ENCODE results near the gene ID3. TPM values are rescaled to one million over a fixed set of nuclear protein-coding genes. Genes with fewer than 3 reads are reported as not detected.
A peak's percentile ranks its signal among the peaks of the same experiment; 100 is the strongest.

ID3 gene
- total RNA-seq, 2 donors from 2014 or later, result 8.6 to 10.7 TPM

DNA sequence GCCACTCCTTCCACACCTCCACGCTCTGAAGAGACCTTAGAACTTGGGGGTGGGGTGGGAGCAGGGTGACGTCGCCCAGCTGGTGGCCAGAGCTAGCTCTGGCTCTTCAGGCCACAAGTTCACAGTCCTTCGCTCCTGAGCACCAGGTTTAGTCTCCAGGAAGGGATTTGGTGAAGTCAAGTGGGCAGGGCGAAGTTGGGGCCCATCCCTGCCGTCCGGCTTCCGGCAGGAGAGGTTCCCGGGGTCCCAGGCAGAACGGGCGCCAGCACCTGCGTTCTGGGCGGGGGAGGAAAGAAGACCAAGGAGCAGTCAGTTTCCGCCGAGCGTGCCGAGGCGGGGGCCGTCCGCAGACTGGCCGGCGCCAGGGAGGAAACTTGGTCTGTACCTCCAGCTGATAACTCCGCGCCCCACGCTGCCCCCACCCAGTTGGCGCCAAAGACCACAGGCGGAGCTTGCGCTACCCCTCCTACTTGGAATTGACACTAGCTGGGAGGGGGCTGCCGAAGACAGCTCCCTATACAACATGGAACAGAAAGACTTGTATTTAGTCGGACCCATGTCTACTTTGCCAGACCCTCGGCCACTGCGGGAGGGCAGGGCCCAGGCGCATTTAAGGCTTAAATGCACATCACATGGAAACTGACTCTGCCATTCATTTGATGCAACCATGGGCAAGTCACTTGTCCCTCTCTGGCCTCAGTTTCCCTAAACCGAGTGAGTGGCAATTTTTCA lies 995 bp downstream of the ID3 start:
- no peak for ATAC-seq
- DNase-seq, result peak in 2 of 3 donors; percentile 26
- peaks cover 53% of the 10 kb centered on the region for H3K4me1 Mint-ChIP-seq
- H3K27me3 Mint-ChIP-seq, result no peaks in the 10 kb centered on the region
- H3K27ac Mint-ChIP-seq, result peak overlapping the region; percentile 90
- H3K9me3 ChIP-seq (ENCODE audit: control insufficient read depth, low read length, poor library complexity, severe bottlenecking), result no peaks in the 10 kb centered on the region
- H3K36me3 Mint-ChIP-seq (ENCODE audit: low read depth), result no peaks in the 10 kb centered on the region
- peak overlapping the region; percentile 94 for H3K4me3 Mint-ChIP-seq

DNA sequence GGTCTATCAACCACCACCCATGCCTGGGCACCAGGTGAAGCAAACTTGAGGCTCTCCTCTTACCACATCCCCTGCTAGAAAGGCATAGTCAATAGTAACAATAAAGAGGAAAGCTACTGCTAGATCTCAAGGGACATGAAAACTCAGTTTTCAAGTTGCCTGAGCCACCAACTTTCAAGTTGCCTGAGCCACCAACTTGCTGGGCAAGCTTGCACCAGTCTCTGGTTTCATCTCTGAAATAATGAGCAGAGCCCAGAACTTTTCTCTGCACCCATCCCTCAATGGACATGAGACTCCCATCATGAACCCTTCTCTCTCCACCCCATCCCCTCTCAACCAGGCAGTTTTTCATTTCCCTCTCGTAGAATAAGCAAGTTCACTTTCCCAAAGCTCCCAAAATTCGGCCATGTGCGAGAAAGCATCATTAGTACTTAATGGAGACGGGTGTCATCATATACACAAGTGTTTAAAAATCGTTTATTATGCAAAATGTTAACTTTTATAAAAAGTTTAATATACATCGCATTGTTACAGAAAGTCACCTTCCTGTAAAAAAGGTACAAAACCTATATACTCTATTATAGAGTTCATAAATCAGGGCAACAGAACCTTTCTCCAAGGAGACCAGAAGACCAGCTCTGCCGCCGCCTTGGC lies 1.7 kb downstream of the ID3 start:
- peak overlapping the region; percentile 94 for H3K4me3 Mint-ChIP-seq
- H3K27ac Mint-ChIP-seq, result peak overlapping the region; percentile 90

DNA sequence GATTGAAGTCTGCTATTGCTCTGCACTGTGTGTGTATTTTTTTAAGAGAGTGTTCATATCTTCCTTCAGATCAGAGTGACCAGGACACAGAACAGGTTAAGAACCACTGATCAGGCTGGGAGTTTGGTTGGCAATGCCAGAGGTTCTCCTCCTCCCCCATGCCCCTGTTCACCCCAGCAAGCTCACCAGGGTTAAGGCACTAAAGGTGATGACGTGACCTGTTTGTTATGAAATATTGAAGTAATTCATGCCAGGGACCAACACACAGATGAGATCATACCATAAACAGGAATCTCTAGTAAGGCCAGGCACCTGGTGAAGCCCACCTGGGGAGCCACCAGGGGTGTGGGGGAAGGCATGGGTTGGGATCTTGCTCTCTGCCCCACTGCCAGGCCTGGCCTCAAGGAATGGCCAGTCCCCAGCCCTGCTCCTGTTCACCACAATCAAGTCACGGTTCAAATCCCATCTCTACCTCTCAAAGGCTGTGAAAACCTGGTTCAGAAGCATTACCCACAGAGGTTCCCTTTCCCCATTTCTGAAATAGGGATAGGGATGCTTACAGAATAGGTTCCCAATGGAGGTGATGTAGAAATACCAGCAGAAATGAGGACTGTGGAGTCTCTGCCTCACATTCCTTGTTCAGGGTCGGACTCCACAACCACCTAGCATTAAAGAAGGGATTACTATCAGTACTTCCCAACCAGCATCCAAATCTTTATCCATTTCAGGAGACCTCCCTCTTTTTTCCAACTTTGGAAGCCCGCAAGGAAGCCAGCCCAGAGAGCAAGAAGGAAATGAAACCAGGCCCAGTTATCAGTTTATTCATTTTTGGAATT lies 2.4 kb downstream of the ID3 start:
- Mint-ChIP-seq H3K4me3 (peak overlapping the region; percentile 94), H3K36me3 (ENCODE audit: low read depth) (no peaks in the 10 kb centered on the region), H3K4me1 (peaks cover 53% of the 10 kb centered on the region), H3K27ac (peak overlapping the region; percentile 90), H3K27me3 (no peaks in the 10 kb centered on the region)
- no peaks in the 10 kb centered on the region for H3K9me3 ChIP-seq (ENCODE audit: control insufficient read depth, low read length, poor library complexity, severe bottlenecking)
- DNase-seq, result no peak
- ATAC-seq, result no peak

More for the DNA sequence above, 1.7 kb downstream of the ID3 start:
- ATAC-seq, result no peak
- no peaks in the 10 kb centered on the region for H3K36me3 Mint-ChIP-seq (ENCODE audit: low read depth)
- DNase-seq, result no peak
- H3K27me3 Mint-ChIP-seq, result no peaks in the 10 kb centered on the region
- H3K4me1 Mint-ChIP-seq, result peaks cover 53% of the 10 kb centered on the region
- no peaks in the 10 kb centered on the region for H3K9me3 ChIP-seq (ENCODE audit: control insufficient read depth, low read length, poor library complexity, severe bottlenecking)

DNA sequence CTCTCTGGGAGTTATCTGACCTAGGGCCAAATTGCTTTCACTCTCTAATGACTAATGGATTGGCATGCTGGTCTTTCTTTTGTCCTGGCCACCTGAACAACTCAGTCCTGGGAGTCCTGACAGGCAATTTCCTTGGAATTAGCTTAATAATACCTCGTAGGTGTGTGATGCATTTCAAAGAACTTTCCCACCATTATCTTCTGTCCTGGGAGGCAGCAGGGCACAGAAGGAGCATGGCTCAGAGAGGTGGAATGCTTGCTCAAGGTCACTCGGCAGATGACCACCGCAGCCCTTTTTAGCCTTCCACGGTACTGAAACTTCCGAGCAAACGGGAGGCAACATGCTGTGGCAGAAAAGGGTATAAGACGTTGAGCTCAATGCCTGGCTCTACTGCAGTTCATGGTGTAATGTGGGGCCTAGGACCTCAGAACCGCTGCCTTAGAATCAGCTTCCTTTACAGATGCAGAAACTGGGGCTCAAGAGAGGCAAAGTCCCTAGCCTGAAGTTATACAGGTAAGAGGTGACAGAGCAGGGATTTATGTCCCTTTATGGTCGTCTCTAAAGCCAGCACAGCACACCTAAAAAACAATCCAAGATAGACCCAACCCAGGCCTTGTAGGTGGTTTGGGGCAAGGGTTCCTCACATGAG lies 3.2 kb downstream of the ID3 start:
- ATAC-seq, result no peak
- peak overlapping the region; percentile 94 for H3K4me3 Mint-ChIP-seq
- H3K36me3 Mint-ChIP-seq (ENCODE audit: low read depth), result no peaks in the 10 kb centered on the region
- H3K27me3 Mint-ChIP-seq, result no peaks in the 10 kb centered on the region
- DNase-seq, result no peak
- H3K27ac Mint-ChIP-seq, result peak overlapping the region; percentile 90
- no peaks in the 10 kb centered on the region for H3K9me3 ChIP-seq (ENCODE audit: control insufficient read depth, low read length, poor library complexity, severe bottlenecking)
- H3K4me1 Mint-ChIP-seq, result peaks cover 50% of the 10 kb centered on the region

DNA sequence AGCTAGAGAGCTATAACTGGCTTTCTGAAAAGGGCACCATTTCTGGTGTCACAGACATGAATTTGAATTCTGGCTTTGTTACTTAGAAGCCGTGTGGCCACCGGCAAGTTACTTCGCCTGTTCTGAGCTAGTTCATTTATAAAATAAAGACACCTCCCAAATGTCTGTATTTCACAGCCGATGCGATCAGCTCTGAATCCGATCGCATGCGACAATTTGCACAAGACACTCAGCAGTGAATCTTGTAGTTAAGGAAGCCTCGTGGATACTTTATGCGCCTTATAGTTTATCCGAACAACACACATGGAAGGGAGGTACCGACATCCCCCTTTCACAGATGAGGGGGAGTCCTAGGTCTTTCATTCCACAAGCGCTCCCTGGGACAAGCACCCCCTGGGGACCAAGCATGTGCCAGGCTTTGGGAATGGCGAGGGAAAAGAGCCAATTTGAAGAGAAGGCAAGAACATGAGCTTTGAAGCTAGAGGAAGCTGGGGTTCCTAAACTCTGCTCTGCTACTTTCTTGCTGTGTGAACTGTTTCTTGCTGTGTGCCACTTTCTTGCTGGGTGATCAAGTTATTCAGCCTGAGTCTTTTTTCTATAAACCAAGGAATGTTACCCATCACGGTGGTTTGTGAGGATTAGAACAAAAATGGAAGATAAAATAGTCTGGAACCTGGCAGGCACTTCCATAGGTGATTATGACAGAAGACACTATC lies 3.9 kb downstream of the ID3 start:
- peak; percentile 10 for ATAC-seq
- H3K27ac Mint-ChIP-seq, result peak overlapping the region; percentile 90

DNA sequence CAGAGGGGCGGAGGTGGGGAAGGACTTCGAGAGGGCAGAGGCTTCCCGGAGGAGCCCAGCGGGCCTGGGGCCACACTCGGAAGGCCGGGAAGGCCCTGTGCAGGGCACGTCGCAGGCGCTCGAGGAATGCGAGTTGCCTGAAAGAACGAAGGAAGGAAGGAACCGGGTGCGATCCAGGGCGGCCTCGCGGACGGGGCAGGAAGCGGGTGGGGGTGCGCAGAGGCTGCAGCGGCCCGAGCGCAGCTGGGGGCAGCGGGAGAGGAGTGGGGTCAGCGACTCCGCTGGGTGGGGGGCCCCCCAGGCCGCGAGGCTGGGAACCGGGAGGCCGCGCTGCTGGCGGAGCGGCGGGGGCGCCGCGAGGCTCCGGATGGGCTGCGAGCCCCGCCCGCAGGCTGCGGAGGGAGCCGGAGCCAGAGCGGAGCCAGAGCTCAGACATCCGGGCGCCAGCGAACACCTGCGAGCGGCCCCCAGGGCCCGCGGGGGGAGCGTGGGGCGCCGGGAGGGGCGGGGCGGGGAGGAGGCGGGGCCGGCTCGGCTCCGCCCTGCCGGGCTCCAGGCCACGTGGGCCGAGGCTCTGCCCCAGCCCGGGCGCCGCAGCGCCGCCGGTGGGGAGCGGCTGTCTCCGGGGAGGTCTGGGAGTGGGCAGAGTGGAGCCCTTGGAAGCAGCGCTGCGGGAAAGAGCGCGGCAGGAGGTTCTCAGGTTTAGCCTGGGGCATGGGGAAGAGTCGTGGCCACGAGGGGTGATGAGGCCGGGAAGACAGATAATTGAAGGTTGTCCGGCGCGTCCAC lies 4.6 kb downstream of the ID3 start:
- peak; percentile 84 for ATAC-seq
- H3K4me1 Mint-ChIP-seq, result peaks cover 41% of the 10 kb centered on the region
- no peaks in the 10 kb centered on the region for H3K36me3 Mint-ChIP-seq (ENCODE audit: low read depth)
- peak overlapping the region; percentile 94 for H3K4me3 Mint-ChIP-seq
- peak; percentile 75 to 89 (median 86) for DNase-seq
- no peaks in the 10 kb centered on the region for H3K27me3 Mint-ChIP-seq
- no peaks in the 10 kb centered on the region for H3K9me3 ChIP-seq (ENCODE audit: control insufficient read depth, low read length, poor library complexity, severe bottlenecking)
- H3K27ac Mint-ChIP-seq, result peak overlapping the region; percentile 93

More for the DNA sequence above, 3.9 kb downstream of the ID3 start:
- Mint-ChIP-seq H3K36me3 (ENCODE audit: low read depth) (no peaks in the 10 kb centered on the region), H3K4me1 (peaks cover 46% of the 10 kb centered on the region), H3K4me3 (peak overlapping the region; percentile 94), H3K27me3 (no peaks in the 10 kb centered on the region)
- DNase-seq, result no peak
- no peaks in the 10 kb centered on the region for H3K9me3 ChIP-seq (ENCODE audit: control insufficient read depth, low read length, poor library complexity, severe bottlenecking)

DNA sequence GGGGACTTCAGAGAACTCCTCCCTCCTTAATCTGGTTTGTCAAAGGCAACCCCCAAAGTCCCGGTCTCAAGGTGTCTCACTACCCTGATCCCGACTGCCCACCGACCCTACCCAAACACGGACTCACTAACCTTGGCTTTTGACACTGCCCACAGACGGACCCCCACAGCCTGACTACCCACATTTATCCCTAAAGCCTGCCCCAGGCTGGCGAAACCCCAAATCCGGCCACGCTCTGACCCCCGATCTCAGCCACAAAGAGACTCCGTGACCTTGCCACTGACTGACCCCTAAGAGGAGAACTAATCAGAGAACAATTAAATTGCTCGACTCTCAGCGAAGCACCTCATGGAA lies 5.2 kb downstream of the ID3 start:
- H3K36me3 Mint-ChIP-seq (ENCODE audit: low read depth), result no peaks in the 10 kb centered on the region

DNA sequence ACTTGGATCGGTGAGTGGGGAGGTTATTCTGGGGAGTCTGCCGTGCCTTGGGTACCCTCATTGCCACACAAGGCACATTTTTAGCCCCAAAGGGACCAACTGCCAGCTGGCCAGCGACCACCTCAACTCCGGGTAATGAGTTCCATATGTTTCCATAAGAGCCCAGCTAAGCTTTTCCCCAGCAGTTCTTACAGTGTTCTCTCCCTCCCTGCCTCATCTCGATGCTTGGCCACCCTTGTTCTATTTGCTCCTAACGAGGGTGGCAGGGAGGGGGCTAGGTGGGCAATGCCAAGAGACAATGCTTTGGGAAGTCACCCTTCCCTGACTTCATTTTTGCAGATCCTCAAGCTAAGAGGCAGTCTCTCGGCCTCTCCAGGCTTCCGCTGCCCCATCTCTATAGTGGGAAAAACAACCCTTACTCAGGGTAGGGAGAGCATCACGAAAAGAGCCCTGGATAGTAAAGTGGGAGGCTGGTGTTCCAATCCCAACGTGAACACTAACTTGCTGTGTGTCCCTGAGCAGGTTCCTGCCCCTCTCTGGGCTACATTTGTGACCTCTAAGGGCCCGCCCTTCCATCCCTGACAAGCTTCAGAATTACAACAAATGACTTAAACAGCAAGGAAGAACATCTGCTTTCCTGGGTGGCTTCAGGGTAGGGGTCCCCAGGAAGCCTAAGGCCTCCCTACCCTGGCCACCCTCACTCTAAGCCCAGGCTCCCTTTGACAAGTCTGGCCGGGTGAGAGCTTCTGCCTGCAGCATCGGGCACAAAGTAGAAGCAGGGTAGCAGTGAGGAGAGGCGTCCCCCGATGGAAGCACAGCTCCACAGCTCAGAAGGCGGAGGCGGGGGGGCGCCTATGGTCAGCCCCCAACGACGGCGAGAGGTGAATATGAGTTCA lies 5.8 kb downstream of the ID3 start:
- DNase-seq (no peak), ATAC-seq (no peak)
- peak overlapping the region; percentile 93 for H3K27ac Mint-ChIP-seq
- no peaks in the 10 kb centered on the region for H3K27me3 Mint-ChIP-seq
- H3K9me3 ChIP-seq (ENCODE audit: control insufficient read depth, low read length, poor library complexity, severe bottlenecking), result no peaks in the 10 kb centered on the region
- H3K36me3 Mint-ChIP-seq (ENCODE audit: low read depth), result no peaks in the 10 kb centered on the region
- H3K4me1 Mint-ChIP-seq, result peaks cover 35% of the 10 kb centered on the region
- peak overlapping the region; percentile 90 for H3K4me3 Mint-ChIP-seq

More for the DNA sequence above, 5.2 kb downstream of the ID3 start:
- DNase-seq, result no peak
- H3K27me3 Mint-ChIP-seq, result no peaks in the 10 kb centered on the region
- peak overlapping the region; percentile 93 for H3K27ac Mint-ChIP-seq
- peaks cover 39% of the 10 kb centered on the region for H3K4me1 Mint-ChIP-seq
- H3K9me3 ChIP-seq (ENCODE audit: control insufficient read depth, low read length, poor library complexity, severe bottlenecking), result no peaks in the 10 kb centered on the region
- H3K4me3 Mint-ChIP-seq, result peak overlapping the region; percentile 90
- ATAC-seq, result no peak

DNA sequence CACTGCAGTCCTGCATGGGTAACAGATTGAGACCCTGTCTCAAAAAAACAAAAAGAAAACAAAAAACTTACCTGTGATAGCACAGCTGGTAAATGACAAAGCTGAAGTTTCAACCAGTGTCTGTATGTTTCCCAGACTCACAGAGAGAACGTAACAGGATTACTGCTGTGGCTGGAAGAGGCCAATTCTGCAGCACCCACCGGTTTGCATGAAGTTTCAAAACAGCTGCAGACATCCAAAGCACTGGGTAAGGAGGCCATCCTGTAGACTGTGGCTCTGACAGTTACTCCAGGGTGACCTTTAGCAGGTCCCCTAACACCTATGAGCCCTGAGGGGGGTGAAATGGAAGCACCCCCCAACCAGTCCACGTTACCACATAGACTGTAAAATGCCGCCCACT lies 7.5 kb downstream of the ID3 start:
- Mint-ChIP-seq H3K27ac (no peak overlapping the region), H3K36me3 (ENCODE audit: low read depth) (no peaks in the 10 kb centered on the region), H3K4me1 (peaks cover 26% of the 10 kb centered on the region), H3K4me3 (no peak overlapping the region), H3K27me3 (no peaks in the 10 kb centered on the region)
- DNase-seq (no peak), ATAC-seq (no peak)
- no peaks in the 10 kb centered on the region for H3K9me3 ChIP-seq (ENCODE audit: control insufficient read depth, low read length, poor library complexity, severe bottlenecking)

DNA sequence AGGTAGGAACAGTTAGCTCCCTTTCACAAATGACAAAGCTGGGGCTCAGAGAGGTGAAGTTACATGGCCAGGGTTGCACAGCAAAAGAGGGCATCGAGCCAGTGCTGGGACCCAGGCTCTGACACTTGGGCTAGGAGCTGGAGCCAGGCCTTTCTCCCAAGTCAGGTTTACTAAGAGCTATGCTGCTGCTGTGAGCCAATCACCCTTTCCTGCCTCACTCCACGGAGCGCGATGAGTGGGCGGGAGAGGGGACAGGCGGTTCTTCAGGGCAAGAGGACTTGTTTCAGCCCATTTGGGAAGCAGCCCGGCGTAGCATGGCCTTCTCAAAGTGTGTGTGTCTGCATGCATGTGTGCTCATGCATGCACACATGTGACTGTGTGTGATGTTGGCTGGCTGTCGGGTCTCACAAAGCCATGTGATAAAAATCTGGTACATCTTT lies 10.6 kb downstream of the ID3 start:
- DNase-seq (no peak), ATAC-seq (no peak)
- H3K36me3 Mint-ChIP-seq (ENCODE audit: low read depth), result no peaks in the 10 kb centered on the region
- peaks cover 8% of the 10 kb centered on the region for H3K4me1 Mint-ChIP-seq
- H3K9me3 ChIP-seq (ENCODE audit: control insufficient read depth, low read length, poor library complexity, severe bottlenecking), result no peaks in the 10 kb centered on the region
- H3K27ac Mint-ChIP-seq, result peak overlapping the region; percentile 71
- H3K27me3 Mint-ChIP-seq, result no peaks in the 10 kb centered on the region
- H3K4me3 Mint-ChIP-seq, result no peak overlapping the region

DNA sequence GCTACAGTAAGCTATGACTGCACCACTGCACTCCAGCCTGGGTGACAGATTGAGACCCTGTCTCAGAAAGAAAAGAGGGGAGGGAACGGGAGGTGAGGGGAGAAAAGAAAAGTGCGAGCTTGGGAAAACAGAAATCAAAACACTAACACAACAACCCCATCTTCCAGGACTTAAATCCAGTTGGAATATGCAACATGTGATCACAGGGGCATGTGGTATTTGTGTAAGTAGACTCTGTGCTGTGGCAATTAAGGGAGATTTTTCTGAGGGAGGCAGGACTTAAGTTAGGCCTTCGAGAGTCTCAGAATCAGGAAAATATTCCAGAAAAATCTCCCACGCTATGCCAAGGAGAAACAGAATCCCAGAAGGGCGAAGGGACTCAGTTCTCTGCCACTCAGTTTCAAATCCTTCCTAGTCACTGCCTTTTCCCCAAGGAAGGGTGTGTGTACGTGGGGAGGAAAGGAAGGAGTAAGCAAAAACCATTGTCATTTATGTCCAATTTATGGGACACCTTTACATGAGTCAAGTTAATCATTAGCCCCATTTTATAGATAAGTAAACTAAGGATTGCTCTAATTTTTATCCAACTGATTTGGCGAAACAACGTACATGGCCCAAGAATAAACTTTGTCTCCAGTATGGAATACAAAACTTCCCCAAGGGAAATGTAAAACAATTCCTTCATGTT lies 12.3 kb downstream of the ID3 start:
- no peak overlapping the region for H3K4me3 Mint-ChIP-seq
- H3K36me3 Mint-ChIP-seq (ENCODE audit: low read depth), result no peaks in the 10 kb centered on the region
- H3K27ac Mint-ChIP-seq, result no peak overlapping the region

More for the DNA sequence above, 12.3 kb downstream of the ID3 start:
- H3K27me3 Mint-ChIP-seq, result no peaks in the 10 kb centered on the region
- ATAC-seq (no peak), DNase-seq (no peak)
- peaks cover 5% of the 10 kb centered on the region for H3K4me1 Mint-ChIP-seq
- H3K9me3 ChIP-seq (ENCODE audit: control insufficient read depth, low read length, poor library complexity, severe bottlenecking), result no peaks in the 10 kb centered on the region
